ENCODE results near the gene HOPX.

HOPX gene

GRCh38 chr4:56657128-56657527 lies 24.0 kb downstream of the HOPX start:
- ChIA-PET CTCF (interaction anchor here (2.2 kb wide), 1 partner anchor 17 kb away, joined by 7 read pairs; no protein-coding TSS in a partner anchor), POLR2A (no interaction called here)
- no peak for TF ChIP-seq CTCF (IDR thresholded peaks at IDR 0.05; ENCODE audit: control extremely low read depth, extremely low read depth, low read depth, missing control alignments)
- DNase-seq (ENCODE audit: extremely low spot score), result no peak

GRCh38 chr4:56656346-56656643 lies 24.8 kb downstream of the HOPX start:
- ChIA-PET CTCF (no interaction called here), POLR2A (no interaction called here)
- TF ChIP-seq CTCF (IDR thresholded peaks at IDR 0.05; ENCODE audit: control extremely low read depth, extremely low read depth, low read depth, missing control alignments), result peak; percentile 17
- peak; percentile 48 for DNase-seq (ENCODE audit: extremely low spot score)

- DNase-seq (ENCODE audit: extremely low spot score), result peak; percentile 36
- ChIA-PET CTCF (interaction anchor here (1.2 kb wide), 1 partner anchor 230 kb away, joined by 3 read pairs; no protein-coding TSS in a partner anchor), POLR2A (no interaction called here)
- no peak for TF ChIP-seq CTCF (IDR thresholded peaks at IDR 0.05; ENCODE audit: control extremely low read depth, extremely low read depth, low read depth, missing control alignments)
These were observed 25.3 kb downstream of the HOPX start for GRCh38 chr4:56655627-56656345.

GRCh38 chr4:56655209-56655626 lies 25.9 kb downstream of the HOPX start:
- DNase-seq (ENCODE audit: extremely low spot score), result peak; percentile 20
- POLR2A ChIA-PET, result no interaction called here
- no peak for TF ChIP-seq CTCF (IDR thresholded peaks at IDR 0.05; ENCODE audit: control extremely low read depth, extremely low read depth, low read depth, missing control alignments)
- CTCF ChIA-PET, result interaction anchor here (1.2 to 1.3 kb wide), 2 partner anchors 144 to 230 kb away, joined by 3 to 5 read pairs; no protein-coding TSS in a partner anchor

- no peak for DNase-seq (ENCODE audit: extremely low spot score)
- ChIA-PET CTCF (interaction anchor here (1.2 to 1.6 kb wide), 3 partner anchors 78 to 229 kb away, joined by 3 to 5 read pairs (median 4); no protein-coding TSS in a partner anchor), POLR2A (no interaction called here)
- no peak for TF ChIP-seq CTCF (IDR thresholded peaks at IDR 0.05; ENCODE audit: control extremely low read depth, extremely low read depth, low read depth, missing control alignments)
These were observed 26.9 kb downstream of the HOPX start for GRCh38 chr4:56654238-56654632.

- DNase-seq (ENCODE audit: extremely low spot score), result no peak
- ChIA-PET POLR2A (no interaction called here), CTCF (interaction anchor here (1.3 to 1.6 kb wide), 2 partner anchors 78 to 145 kb away, joined by 4 to 5 read pairs; no protein-coding TSS in a partner anchor)
- TF ChIP-seq CTCF (IDR thresholded peaks at IDR 0.05; ENCODE audit: control extremely low read depth, extremely low read depth, low read depth, missing control alignments), result no peak
These were observed 27.4 kb downstream of the HOPX start for GRCh38 chr4:56653461-56654237.

Measured in GM10248 (cell line).